HG03039 (cell line): ENCODE measurements around the gene MYO7B.
"Not testable (repeated sequence)": the region's sequence is repeated elsewhere in the genome, so short reads cannot be mapped to it uniquely, and the experiment has no call there.

Experiments
- ATAC-seq: cut with Tn5 transposase; IDR thresholded peaks from one replicate; pipeline ENCODE4 v1.9.1; 2021; ENCODE audit warnings: mild to moderate bottlenecking, moderate library complexity; ENCODE audit not compliant: unreplicated experiment

Gene MYO7B

DNA sequence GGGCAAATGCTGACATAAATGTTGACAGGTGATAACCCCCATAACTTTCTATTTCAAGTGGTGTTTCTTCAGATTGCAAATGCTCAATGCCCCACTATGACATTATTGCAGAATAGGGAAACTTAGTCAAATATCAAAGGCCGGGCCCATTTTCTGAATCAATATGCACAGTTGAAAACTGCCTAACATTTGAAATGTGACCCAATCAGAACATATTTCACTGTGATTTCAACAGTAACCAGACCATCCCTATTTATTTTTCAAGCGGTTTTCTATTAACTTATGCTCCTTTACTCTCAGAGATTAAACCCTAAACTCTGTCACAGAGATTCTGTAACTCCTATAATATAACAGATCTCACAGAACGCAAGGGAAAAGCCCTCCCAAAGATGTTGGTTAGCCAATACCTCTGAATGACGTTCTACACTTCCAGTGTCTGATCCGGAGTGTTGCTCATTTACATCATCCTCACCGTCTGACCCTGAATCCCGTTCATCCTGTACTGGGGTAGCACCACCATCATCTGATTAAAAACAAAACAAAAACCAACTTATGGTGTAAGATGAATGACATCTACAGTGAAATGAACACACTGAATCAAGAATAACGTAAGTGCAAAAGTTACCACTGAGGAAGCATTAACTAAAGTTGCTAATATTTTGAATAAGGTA is 12.1 kb upstream of the MYO7B start:
- no peak for ATAC-seq

DNA sequence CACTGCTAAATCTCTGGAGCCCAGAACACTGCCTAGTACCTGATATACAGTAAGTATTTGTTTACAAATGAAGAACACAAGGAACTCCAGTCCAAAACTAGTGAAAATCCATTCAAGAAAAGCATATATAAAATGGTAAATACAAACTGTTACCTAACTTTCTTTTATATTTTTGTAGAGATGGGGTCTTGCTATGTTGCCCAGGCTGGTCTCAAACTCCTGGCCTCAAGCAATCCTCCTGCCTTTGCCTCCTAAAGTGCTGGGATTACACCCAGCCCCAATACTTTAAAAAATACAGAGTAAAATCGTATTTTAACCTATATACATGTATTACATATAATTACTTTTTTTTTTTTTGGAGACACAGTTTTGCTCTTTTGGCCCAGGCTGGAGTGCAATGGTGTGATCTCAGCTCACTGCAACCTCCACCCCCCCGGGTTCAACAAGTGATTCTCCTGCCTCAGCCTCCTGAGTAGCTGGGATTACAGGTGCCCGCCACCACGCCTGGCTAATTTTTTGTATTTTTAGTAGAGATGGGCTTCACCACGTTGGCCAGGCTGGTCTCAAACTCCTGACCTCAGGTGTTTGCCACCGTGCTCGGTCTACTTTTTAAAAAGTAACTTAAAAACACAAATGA is 11.2 kb upstream of the MYO7B start:
- ATAC-seq, result not testable (repeated sequence)

DNA sequence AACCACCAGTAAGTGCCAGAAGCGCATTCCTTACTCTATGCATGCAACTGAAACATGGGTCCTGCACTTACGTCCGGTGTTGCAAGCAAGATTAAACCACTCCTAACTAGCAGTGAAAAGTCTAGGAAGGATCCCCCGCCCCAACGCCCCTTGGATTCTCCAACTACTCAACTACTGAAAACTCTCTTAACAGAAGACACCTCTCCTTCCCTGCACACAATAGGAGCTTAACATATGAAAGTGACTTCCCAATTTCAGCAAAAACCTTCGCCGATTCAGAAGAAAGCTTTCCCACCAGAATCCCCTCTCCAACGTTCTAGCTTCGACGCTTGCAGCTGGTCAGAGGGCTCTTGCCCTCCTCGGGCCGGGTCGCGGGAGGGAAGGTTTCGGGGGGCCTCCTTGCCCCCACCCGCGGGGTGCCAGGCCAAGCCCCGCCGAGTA is 9.8 kb upstream of the MYO7B start:
- ATAC-seq, result no peak

DNA sequence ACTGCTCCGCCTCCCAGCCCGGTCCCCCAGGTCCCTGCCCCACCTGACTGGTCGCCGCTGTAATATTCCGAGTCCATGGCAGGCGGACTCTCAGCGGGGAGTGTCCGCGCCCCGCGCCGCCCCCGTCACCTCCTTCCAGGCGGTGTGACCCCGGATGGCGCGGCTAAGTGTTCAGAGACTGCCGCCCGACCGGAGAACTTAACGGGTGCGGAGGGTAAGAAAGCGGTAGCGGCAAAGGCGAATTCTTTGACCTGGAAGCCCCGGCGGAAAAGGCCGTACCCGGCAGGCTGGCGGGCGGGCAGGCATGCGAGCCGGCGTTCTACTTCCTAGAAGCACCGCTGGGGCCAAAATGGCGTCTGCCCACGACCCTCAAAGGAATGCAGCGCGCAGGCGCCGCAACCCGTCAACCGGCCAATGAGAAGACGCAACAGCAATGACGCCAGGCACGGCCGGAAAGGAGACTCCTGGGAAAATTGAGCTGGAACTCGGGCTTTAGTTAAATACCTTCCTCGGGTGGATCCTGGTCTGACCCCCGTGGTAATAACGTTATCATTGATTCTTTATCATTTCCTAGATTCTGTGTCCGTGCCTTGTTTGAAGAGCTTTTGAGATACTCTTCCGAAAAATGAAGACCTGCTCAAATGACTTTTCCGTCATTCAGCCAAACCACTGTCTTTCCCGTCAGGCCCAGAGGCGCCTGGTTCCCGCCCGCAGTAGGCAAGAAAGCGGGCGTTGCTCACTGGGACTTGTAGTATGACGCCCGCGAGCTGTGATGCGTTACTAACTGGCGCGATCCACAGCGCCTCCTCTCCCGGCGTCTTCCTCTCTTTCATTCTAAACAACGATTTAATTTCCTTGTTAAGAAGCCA is 9.1 kb upstream of the MYO7B start, which contains the start of gene IWS1:
TSS of gene IWS1 (minus strand) at position 358 of the 869 bp plus-strand sequence. CDS start at position 77, 281 bp downstream.
- peak; percentile 91 for ATAC-seq

DNA sequence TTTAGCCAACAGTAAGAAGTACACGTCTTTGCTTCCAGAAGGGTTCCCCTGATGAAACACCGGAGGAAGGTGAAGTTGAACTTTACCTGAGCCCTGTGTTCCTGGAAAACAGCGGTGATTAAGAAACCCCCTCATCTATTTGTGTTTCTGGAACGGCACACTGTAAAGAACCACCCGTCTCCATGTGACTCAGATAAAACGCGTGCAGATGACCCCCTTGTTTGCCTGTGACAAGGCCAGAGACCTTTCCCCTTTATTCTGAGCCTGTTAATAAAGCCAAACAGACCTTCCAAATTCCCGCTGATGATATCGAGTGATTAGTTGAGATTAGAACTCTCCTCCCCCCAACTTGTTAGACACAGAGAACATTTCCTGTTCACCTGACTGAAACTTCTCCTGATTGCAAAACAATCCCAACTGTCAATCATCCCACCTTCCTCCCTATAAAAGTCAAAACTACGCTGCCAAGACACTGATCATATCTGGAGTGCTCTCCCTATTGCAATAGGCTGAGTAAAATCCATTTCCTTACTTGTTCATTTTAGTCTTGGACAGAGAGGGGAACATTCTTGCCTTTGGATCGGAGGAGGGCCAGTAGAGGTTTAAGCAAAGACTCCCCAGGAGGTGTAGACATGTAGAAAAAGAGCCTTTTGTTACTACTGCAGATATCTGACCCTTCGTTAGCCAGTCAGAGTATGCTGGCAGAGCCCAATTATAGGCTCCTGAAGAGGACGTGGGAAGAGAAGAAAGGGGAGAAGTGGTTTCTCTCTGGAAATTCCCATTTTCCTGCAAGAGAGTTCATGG is 8.3 kb upstream of the MYO7B start:
- peak; percentile 10 for ATAC-seq

DNA sequence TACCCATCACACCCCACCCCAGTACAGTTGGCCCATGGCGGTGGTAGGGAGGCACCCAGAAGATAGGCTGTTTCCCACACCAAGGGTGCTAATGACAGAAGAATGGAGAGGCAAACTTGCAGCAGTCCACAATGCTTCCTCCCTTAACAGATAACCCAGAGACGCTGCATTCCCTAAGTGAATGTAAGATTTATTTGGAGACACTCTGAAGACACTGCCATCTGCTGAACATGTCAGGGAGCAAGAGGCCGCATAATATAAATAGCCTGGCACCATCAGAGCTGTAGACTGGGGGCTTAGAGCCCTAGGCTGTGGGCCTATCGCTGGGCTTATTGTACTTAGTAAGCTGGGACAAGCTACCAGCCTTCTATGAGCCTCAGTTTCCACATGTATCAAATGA is 7.0 kb upstream of the MYO7B start:
- no peak for ATAC-seq

DNA sequence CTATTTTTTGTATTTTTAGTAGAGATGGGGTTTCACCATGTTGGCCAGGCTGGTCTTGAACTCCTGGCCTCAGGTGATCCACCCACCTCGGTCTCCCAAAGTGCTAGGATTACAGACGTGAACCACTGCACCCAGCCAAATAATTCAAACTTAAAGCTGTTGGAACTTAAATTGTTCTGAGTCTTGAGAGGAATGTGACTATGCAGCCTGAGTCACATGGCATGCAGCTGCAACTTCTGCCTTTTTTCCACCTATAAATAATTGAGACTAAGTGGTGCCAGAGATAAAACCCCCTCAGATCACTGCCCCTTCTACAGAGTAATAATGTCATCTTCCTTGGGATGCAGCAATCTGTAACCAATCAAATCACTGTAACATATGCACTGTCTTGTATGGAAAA is 6.1 kb upstream of the MYO7B start:
- ATAC-seq, result not testable (repeated sequence)

DNA sequence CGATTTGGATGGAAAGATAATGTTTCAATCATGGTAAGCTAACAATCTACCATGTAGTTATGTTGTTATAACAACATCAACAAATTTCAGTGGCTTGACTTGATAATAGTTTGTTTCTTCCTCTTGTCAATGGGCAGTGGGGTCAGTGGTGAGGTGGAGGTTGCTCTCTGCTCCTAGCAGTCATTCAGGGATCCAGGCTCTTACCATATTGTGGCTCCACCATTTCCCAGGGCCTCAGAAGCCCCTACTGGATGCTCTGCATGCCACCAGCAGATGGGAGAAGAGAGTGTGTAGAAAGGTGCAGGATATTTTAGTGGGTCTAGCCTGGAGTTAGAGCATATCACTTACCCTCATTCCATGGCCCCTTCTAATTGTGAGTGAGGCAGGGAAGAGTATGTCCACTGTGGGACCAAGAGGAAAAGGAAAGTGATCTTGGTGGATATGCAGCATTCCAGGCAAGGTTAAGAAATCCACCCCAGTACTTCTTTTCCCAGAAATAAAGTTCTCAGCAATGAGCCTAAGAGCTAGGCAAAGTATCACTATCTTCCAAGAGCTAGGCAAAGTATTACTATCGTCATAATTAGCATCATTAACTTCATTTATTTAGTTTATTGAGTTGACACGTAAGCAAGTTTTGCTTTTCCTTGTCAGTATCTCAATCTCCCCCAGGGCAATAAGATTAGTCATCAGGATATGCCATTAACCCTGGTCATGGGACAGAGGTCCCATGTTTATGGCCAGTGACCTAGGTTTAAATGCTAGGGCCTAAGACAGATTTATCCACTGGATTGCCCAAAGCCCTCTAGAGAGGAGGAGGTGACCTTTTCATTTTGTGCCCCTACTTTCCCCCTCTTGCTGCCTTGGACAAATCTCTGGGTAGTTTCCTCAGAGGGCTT is 5.0 kb upstream of the MYO7B start:
- ATAC-seq, result no peak

DNA sequence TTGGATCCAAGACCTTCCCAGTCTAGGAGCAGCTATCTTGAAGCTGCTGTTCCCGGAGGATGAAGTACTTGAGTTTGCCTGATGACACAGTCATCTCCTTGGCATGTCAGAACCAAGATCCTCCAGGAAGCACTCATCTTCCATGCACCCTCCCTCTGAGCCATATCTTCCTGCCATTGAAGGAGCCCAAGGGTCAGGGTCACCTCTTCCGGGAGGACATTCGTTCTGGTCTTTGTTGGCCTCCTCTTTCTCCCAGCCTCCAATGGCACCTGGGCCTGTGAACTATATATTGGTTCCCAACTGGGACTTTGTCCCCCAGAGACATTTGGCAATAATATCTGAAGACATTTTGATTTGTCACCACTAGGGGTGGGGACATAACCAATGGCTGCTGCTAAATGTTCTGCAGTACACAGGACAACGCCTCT is 4.2 kb upstream of the MYO7B start:
- ATAC-seq, result no peak

DNA sequence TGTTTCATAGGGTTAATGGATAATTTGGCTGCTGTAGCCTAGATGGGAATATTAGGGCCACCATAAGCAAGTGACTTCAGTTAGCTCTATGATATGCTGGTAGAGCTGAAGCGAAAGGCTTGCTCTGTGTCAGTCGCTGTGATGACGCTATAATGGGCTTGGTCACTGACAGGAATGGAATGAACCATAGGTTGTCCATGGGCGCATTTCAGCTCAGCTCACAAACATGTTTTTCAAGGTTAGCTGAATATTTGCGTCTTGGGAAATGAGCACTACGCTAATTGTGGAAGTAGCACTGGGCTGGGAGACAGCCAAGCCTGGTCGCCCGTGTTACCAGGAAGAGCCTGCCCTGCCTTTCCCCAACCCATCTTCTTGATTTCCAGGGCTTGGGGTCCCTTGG is 3.2 kb upstream of the MYO7B start:
- ATAC-seq, result no peak

DNA sequence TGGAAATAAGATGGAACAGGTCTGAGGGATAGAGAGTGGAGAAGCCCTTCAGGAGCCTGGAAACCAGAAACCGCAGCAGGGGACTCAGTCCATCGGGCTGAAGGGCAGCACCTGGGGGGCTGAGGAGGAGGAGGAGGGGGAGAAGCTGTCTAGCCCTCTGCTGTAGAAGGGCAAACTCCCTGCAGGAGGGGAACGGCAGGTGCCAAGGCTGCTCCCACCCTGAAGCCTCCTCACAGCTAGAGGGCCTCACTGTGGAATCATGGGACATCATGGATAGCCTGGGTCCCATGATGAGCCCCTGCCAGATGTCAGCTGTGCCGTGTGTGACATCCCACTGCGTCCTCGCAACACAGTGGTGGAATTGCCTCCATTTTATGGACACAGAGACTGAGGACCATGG is 435 bp downstream of the MYO7B start:
- ATAC-seq, result no peak

DNA sequence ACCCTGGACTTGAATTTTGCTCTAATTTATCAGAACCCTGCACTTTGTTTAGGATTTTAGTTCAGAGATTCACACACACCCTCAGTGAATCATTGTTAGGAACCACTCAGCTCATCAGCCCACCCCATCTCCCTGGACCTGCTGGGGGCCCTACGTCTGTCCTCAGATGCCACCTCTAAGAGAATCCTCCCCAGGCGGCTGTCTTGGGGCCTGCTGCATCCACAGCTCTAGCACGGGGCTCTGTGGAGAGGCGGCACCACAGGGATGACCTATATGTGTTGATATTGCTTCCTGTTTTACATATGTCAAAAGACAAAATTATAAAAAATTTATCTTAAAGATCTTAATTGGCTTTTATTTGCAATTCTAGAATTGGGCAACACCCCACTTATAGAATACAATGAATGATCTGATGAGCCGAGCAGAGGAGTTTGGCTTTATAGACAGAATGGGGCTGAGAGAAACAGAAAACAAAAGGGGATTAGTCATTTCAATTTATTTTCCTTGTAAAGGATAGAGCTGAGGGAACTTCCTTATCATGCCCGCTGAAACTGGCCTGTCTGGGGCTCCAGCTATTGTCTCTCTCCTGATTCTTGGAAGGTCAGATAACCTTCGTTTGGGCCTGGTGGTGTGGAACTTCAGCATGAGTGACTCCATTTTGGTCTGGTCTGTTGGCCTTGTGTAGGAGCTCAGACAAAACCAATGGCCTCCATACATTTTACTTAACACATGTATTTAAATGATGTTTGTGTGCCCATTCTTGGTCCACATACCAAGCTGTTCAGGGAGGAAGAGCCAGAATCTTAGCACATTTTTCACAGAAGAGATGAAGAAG is 1.4 kb downstream of the MYO7B start:
- ATAC-seq, result no peak

DNA sequence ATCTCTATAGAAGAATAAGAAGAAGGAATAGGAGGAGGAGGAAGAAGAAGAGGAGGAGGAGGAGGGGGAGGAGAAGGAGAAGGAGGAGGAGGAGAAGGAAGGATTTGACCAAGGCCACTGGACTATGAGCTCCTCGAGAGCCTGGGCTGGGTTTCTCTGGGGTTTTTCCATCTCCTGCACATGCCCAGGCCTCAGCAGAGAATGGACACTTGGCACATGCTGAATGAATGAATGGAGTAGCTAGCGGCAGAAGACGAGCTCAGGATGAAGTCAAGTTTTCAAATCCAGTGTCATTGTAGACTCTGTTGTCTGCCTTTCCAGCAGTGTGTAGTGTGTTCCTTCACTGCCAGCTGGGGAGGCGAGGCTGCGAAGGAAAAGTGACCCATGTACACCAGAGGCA is 2.2 kb downstream of the MYO7B start:
- ATAC-seq, result no peak

DNA sequence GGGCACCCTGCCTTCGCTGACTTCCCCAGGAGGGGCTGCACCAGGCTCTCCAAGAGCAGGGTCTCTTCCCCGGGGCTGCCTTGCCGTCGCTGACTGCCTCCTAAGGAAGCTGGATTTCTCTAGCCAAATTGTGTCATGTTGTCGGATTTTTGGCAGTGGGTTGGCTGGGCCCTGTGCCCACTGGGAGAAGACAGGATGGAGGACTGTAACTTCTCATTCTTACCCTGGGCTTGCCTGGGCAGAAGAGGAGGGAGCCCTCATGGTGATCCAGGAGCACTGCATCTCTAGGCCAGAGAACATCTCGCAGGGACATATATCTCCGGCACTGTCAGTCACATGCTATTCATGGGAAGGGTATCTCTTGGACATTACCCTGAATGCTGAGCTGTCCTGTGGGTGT is 6.3 kb downstream of the MYO7B start:
- no peak for ATAC-seq

DNA sequence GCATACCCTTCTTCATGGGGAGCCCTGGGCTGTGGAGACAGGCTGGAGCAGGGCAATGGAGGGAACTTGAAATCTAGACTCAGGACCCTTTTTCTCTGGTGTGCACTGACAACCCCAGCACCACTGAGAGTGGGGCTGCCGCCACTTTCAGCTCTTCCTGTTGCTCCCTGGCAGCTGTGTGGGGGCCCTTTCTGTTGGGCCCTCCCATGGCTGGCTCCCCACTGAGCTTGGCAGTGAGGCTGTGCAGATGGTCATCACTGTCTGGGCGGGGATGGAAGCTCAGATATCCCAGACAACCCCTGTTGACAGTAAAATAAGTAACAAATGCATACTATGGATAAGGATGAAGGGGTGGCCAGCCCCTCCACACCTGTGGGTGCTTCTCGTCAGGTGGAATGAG is 6.7 kb downstream of the MYO7B start:
- no peak for ATAC-seq

DNA sequence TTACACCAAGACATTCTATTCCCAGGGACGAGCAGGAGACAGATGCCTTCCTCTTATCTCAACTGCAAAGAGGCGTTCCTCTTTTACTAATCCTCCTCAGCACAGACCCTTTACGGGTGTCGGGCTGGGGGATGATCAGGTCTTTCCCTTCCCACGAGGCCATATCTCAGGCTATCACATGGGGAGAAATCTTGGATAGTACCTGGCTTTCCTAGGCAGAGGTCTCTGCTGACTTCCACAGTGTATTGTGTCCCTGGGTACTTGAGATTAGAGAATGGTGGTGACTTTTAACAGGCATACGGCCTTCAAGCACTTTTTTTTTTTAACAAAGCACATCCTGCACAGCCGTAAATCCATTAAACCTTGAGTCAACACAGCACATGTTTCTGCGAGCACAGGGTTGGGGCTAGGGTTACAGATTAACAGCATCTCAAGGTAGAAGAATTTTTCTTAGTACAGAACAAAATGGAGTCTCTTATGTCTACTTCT is 7.6 kb downstream of the MYO7B start:
- not testable (repeated sequence) for ATAC-seq

DNA sequence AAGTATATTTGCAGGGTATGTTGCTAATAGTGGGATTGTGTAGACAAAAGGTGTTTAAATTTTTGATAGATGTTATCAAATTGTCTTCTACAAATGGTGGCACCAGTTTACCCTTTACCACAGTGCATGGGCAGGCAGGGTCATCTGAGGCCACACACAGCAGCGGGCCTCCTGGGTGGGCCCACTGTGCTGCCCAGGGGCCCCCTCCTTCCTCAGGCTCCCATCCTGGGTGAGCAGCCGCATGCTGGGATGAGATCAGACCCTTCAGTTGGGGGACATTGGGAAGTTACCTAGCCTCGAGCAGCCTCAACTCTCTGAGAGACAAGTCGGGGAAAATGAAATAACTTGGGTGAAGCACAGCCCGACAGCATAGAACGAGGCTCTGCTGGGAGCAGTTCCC is 9.7 kb downstream of the MYO7B start:
- ATAC-seq, result no peak

DNA sequence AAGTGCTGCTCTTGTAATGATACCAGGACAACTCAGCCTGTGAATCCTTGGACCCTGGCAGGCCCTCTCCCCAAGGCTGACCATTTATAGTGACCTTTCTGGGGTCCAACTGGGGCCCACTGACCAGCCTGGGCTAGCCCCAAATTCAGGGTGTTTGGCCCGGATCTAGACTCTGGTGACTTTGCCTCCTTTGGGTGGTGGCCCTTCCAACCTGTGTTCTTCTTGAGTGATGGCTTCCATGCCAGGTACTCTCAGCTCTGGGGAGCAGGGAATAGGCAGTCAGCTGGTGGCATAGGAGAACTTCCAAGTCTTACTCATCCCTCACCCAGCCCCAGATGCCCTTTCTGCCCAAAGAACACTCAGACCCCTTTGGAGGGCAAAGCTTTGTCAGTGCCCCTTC is 10.3 kb downstream of the MYO7B start:
- no peak for ATAC-seq

DNA sequence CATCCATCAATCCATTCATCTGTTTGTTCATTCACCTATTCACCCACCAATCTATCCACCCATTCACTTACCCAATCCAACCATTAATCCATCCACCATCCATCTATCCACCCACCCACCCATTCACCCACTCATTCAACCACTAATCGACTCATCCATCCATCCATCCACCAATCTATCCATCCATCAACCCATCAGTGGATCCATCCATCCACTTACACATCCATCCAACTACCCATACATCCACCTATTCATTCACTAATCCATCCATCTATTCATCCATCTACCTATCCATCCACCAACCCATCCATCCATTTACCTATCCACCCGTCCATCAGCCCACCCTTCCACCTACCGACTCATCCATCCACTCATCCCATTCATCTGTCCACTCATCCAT is 11.3 kb downstream of the MYO7B start:
- no peak for ATAC-seq
